Measurements from ENCODE around the gene PCSK2.

GRCh38 chr20:17500826-17501225 lies 274.0 kb downstream of the PCSK2 start:
- TF ChIP-seq, protein P1, sequence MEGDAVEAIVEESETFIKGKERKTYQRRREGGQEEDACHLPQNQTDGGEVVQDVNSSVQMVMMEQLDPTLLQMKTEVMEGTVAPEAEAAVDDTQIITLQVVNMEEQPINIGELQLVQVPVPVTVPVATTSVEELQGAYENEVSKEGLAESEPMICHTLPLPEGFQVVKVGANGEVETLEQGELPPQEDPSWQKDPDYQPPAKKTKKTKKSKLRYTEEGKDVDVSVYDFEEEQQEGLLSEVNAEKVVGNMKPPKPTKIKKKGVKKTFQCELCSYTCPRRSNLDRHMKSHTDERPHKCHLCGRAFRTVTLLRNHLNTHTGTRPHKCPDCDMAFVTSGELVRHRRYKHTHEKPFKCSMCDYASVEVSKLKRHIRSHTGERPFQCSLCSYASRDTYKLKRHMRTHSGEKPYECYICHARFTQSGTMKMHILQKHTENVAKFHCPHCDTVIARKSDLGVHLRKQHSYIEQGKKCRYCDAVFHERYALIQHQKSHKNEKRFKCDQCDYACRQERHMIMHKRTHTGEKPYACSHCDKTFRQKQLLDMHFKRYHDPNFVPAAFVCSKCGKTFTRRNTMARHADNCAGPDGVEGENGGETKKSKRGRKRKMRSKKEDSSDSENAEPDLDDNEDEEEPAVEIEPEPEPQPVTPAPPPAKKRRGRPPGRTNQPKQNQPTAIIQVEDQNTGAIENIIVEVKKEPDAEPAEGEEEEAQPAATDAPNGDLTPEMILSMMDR (IDR thresholded peaks at IDR 0.05) = no peak
- no peak for TF ChIP-seq POLR2A (IDR thresholded peaks at IDR 0.05)

All from lower leg skin (tissue), 3 donors.